HG03565 (cell line): Measurements from ENCODE around the gene TMEM221.

Experiments
- ATAC-seq: cut with Tn5 transposase; IDR thresholded peaks from one replicate; pipeline ENCODE4 v1.9.1; 2021; ENCODE audit warnings: mild to moderate bottlenecking, moderate library complexity; ENCODE audit not compliant: unreplicated experiment

The TMEM221 gene

DNA sequence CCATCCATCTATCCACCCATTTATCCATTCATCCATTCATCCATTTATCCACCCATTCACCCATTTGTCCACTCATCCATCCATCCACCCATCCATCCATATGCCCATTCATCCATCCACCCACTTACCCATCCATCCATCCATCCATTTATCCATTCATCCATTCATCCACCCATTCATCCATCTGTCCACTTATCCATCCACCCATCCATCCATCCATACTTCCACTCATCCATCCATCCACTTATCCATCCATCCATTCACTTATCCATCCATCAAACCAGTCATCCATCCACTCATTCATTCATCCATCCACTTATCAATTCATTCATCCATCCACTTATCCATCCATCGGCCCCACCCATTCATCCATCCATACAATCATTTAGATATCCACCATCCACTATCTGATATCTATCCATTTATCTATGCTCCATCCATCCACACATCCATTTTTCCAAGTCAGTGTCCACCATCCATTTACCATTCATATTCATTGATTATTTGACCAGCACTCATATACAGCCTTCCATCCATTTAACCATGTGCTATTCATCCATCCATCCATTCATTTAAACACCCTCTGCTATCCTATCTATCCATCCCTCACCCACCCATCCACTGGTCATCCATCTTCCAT lies 2.8 kb downstream of the TMEM221 start:
- no peak for ATAC-seq

DNA sequence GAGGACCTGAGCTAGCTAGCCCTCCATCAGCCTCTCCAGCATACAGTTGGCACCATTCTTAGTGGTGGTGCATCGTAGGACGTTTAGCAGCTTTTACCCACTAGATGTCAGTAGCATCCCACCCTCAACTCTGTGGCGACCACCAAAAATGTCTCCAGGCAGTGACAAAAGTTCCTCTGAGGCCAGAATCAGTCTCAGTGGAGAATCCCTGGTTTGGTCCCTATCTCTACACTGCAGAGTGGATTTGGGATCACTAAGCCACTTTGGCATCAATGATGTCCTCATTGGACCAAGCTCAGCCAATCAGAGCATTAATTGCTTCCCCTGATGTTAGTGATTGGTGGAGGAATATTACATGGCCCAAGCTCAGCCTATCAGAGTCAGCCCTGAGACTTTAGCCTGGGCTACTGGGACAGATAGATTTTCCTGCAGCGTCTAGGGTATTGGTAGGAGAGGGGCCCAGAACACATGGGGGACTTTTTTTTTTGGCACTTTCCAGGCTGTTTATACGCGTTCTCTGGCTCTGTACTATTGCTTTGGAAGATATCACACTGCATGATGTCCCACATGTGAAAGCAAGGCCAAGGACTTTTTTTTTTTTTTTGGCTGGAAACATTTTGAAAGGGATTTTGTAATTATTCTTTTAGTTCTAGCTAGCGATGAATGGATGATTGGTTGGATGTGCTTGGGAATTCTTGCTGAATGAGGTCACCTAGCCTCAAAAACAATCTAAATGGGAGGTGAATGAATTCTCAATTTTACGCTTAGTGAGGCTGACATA lies 7.0 kb downstream of the TMEM221 start:
- no peak for ATAC-seq

- no peak for ATAC-seq
Measured at GRCh38 chr19:17436874-17437267, 11.6 kb downstream of the TMEM221 start.

- ATAC-seq, result no peak
Measured at GRCh38 chr19:17436094-17436873, 12.2 kb downstream of the TMEM221 start.

- no peak for ATAC-seq
Measured at GRCh38 chr19:17435218-17435617, 13.2 kb downstream of the TMEM221 start.

DNA sequence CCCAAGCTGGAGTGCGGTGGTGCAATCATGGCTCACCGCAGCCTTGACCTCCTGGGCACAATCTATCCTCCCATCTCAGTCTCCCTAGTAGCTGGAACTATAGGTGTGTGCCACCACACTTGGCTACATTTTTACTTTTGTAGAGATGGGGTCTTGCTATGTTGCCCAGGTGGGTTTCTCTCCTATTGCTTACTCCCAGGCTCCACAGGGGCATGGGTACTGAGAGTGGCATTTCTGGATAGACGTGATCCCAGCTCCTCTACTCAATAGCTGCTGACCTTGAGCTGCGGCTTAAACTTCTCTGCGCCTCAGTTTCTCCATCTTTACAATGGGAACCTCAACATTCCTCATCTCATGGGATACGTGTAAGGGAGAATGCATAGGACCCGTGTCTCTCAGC lies 17.1 kb downstream of the TMEM221 start:
- no peak for ATAC-seq

GRCh38 chr19:17429641-17430113 lies 18.8 kb downstream of the TMEM221 start:
- no peak for ATAC-seq

DNA sequence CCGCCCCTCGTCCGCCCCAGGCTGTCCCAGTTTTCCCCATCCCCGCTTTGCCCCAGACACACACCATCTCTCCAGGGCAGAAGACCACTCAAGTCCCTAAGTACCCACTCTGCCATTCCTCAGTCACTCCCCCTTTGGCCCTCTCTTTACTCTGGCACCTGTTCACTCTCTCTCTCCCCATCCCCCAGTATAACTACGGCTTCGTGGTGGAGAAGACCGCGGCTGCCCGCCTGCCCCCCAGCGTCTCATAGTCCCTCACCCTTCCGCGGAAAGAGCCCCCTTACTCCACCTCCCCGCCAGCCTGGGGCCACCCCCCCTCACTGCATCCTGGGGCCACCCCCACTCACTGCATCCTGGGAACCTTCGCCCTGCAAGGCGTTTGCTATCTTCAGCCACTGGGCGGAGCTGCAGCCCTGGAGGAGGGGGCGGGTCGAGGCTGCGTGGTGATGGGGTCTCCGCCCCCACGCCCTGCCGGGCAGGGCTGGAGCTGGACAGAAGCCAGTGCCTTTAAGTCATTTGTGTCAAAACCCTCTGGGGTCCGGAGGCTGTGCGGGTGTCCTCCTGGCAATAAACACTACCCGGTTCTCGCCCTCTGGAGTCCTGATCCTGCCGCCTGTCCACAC lies 23.6 kb downstream of the TMEM221 start:
- no peak for ATAC-seq

DNA sequence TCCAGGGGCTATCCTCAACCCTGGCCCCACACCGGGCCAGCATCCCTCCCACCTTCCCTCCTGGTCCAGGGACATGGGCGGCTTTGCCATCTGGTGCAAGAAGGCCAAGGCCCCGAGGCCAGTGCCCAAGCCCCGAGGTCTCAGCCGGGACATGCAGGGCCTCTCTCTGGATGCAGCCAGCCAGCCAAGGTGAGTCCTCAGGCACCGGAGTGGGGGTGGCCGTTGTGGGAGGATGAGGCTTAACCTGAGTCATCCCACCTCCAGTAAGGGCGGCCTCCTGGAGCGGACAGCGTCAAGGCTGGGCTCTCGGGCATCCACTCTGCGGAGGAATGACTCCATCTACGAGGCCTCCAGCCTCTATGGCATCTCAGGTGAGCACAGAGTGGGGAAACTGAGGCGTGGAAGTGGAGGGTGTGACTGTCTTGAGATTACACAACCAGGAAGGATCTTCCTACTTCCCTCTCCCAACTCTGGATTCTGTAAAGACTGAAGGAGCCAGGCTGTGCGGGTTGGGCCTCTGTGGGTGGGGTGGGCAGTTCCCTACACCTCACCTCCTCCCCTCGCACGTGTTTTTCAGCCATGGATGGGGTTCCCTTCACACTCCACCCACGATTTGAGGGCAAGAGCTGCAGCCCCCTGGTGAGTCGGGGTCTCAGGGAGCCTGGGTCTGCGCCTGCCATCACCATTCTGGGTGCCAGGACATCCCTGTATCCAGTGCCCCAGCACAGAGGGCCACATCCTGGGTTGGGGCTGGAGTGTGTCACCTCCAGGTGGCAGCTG lies 24.8 kb downstream of the TMEM221 start:
- ATAC-seq, result no peak

DNA sequence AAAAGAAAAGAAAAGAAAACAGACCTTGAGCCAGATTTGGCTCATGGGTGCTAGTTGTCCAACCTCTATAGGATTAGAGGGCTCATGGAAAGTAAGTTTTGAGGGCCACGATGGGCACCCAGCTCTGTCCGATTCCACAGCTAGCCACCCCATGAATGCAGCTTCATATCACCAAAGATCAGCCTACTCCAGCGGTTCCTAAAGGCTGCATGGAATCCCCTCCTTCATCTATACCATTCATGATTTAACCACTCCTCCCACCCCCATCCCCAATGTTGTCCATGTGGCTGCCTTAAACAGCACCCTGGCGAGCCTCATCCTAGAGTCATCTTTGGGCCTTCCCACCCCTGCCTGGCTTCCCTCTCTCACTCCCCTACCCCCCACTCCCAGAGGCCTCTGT lies 26.5 kb downstream of the TMEM221 start:
- no peak for ATAC-seq

DNA sequence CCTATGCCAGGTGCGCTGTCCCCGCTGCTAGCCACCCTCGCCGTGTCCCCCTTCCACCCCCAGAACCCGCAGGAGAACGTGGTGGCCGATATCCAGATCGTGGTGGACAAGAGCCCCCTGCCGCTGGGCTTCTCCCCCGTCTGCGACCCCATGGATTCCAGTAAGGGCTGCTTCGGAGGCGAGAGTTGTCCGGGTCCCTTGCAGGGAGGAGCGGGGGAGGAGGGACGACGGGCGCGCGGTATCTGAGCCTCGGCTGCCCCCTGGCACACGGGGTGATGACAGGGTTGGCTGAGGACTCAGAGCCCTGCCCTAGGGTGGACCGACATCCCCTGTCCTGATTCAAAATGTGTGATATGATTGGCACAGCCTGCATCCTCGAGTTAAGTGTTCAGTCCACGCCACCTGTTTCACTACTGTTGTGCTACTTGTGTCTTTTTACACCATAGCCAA lies 28.0 kb downstream of the TMEM221 start:
- no peak for ATAC-seq

- peak; percentile 78 for ATAC-seq
Measured at GRCh38 chr19:17419621-17420474, 28.6 kb downstream of the TMEM221 start, which contains the start of gene MVB12A. TSS of gene MVB12A (plus strand) at chr19:17420047. CDS start at chr19:17420136, 89 bp downstream.

DNA sequence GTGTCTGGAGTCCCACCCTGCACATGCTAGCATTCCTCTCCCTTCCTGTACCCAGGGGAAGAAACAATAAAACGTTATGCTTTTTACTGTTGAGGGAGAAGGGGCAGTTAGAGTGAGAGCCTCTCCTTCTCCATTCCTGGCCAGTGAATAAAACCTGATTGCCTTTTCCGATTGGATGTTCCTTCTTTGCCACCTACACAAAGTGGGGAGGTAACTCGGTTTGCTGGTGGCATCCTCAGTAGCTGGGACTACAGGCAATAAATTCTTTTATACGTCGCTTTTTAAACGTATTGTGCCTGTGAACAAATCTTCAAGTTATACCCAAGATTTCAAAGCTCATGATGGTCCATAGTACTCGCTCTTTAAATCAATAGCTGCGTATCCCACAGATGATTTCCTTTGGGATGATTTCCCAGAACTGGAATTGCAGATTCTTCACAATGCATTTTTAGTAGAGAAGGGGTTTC lies 29.3 kb downstream of the TMEM221 start:
- no peak for ATAC-seq

DNA sequence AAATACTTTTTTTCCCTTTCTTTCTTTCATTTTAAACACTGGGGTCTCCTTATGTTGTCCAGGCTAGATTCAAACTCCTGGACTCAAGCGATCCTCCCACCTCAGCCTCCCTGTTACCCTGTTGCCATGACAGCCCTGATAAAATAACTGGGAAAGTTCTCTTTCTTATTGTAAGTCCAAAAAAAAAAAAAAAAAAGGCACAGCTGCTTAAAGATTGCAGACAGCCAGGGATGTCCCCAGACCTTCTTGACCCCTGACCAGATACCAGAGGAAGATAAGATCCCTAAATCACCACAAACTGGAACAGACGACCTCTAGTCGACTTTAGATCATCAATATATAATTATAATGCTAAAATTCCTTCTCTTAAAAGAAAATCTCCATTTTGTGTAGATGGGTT lies 29.8 kb downstream of the TMEM221 start:
- ATAC-seq, result no peak

- ATAC-seq, result no peak
Measured at GRCh38 chr19:17415121-17415520, 33.3 kb downstream of the TMEM221 start.

DNA sequence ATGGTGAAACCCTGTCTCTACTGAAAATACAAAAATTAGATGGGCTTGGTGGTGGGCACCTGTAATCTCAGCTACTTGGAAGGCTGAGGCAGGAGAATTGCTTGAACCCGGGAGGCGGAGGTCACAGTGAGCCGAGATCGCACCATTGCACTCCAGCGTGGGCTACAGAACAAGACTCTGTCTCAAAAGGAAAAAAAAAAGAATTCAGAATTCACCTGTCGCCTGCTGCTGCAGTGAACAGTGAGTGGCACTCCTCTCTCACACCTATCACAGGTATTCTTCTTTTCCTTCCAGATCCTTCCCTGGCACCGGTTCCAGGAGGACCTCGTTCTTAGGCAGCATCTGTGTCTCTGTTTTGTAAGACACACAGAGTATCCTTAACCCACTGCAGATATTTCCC lies 34.4 kb downstream of the TMEM221 start:
- no peak for ATAC-seq

GRCh38 chr19:17411801-17412200 lies 36.7 kb downstream of the TMEM221 start:
- ATAC-seq, result no peak

- ATAC-seq, result no peak
Measured at GRCh38 chr19:17409990-17410389, 38.5 kb downstream of the TMEM221 start.

DNA sequence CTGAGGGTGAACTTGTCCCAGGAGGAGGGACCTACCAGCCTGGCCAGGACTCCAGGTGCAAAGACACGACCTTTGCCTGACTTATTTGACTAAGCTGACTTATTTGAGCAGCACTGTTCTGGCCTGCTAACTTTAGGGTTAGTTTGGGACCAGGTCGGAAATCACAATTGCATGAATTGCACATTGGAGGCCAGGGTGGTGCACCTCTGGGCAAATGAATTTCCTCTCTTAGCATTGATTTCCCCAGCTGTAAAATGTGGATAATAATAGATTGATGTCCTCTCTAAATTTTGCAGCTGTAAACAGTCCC lies 41.6 kb downstream of the TMEM221 start:
- ATAC-seq, result no peak
